ENCODE results near the gene P2RY8.

- TF ChIP-seq CTCF (IDR thresholded peaks at IDR 0.05 in 8 of 11, conservative IDR thresholded peaks at IDR 0.05 in 3 of 11) (no peak), POLR2A (IDR thresholded peaks at IDR 0.05) (no peak)
Measured at GRCh38 chrX:1475481-1475880, 61.5 kb downstream of the P2RY8 start.

All from spleen (tissue), 7 donors.